Right lung (tissue), 5 donors: ENCODE measurements around the gene LDB2. TPM values are rescaled to one million over a fixed set of nuclear protein-coding genes. Genes with fewer than 3 reads are reported as not detected.

Experiments
- DNase-seq, 2 donors: peaks; one replicate each; pipeline ENCODE4 v3.0.0-alpha.2; 2013
- polyA plus RNA-seq, 5 donors: library from polyadenylated mRNA; unstranded; fragments of 120-200 nt; gene quantifications; one replicate each; pipeline versions ENCODE4 v1.2.1 to v1.2.3, GENCODE V29; 2013; ENCODE audit warnings: inconsistent platforms in 1 of 5, low replicate concordance in 1 of 5; ENCODE audit not compliant: insufficient read length in 5 of 5, insufficient read depth in 1 of 5

Gene LDB2
- polyA plus RNA-seq, 5 donors: 72.5 to 102 (median 87.9) TPM

- no peak for DNase-seq
These were observed 53.4 kb downstream of the LDB2 start for GRCh38 chr4:16844816-16845586.

- DNase-seq: no peak
These were observed 54.5 kb downstream of the LDB2 start for GRCh38 chr4:16843831-16844508.

- no peak for DNase-seq
These were observed 60.1 kb downstream of the LDB2 start for GRCh38 chr4:16838226-16838875.

GRCh38 chr4:16837475-16837874 lies 61.0 kb downstream of the LDB2 start:
- no peak for DNase-seq

- no peak for DNase-seq
These were observed 62.1 kb downstream of the LDB2 start for GRCh38 chr4:16836324-16836723.

GRCh38 chr4:16835597-16836247 lies 62.7 kb downstream of the LDB2 start:
- no peak for DNase-seq

GRCh38 chr4:16834814-16835213 lies 63.6 kb downstream of the LDB2 start:
- DNase-seq: no peak

- DNase-seq: no peak
These were observed 64.7 kb downstream of the LDB2 start for GRCh38 chr4:16833722-16834121.

GRCh38 chr4:16830081-16830480 lies 68.4 kb downstream of the LDB2 start:
- DNase-seq: no peak

- no peak for DNase-seq
These were observed 70.4 kb downstream of the LDB2 start for GRCh38 chr4:16827794-16828724.

- no peak for DNase-seq
These were observed 71.4 kb downstream of the LDB2 start for GRCh38 chr4:16827045-16827444.

GRCh38 chr4:16826406-16826910 lies 72.0 kb downstream of the LDB2 start:
- DNase-seq: no peak

- DNase-seq: no peak
These were observed 74.1 kb downstream of the LDB2 start for GRCh38 chr4:16824278-16824806.

- no peak for DNase-seq
These were observed 78.1 kb downstream of the LDB2 start for GRCh38 chr4:16820329-16820728.

GRCh38 chr4:16819652-16820051 lies 78.8 kb downstream of the LDB2 start:
- DNase-seq: no peak

GRCh38 chr4:16818005-16818404 lies 80.4 kb downstream of the LDB2 start:
- no peak for DNase-seq

- DNase-seq: no peak
These were observed 81.2 kb downstream of the LDB2 start for GRCh38 chr4:16817286-16817685.

- DNase-seq: no peak
These were observed 84.1 kb downstream of the LDB2 start for GRCh38 chr4:16814361-16814760.

GRCh38 chr4:16812041-16812440 lies 86.4 kb downstream of the LDB2 start:
- DNase-seq: no peak

GRCh38 chr4:16809943-16810342 lies 88.5 kb downstream of the LDB2 start:
- no peak for DNase-seq

GRCh38 chr4:16809064-16809463 lies 89.4 kb downstream of the LDB2 start:
- DNase-seq: no peak
